Body of pancreas (tissue), 4 donors: ENCODE results near the gene MIA3.

Experiments used
- CTCF ChIP-seq, 7 experiments: fragments of 450-650 bp in 4 of 7; fragments of 200-600 bp in 3 of 7; sonication (generic) in 3 of 7; IDR thresholded peaks; one replicate each; pipeline ENCODE4 v1.5.1; 2016 to 2019; ENCODE audit warnings: antibody characterized with exemption in 7 of 7
- POLR2A ChIP-seq, 3 donors: fragments of 450-650 bp; IDR thresholded peaks; one replicate each; pipeline ENCODE4 v1.6.1; 2016; ENCODE audit warnings: antibody characterized with exemption in 3 of 3, mild to moderate bottlenecking in 2 of 3

- no peak for TF ChIP-seq POLR2A (IDR thresholded peaks at IDR 0.05)
- no peak for TF ChIP-seq CTCF (IDR thresholded peaks at IDR 0.05)
Observed at GRCh38 chr1:222711319-222712252, 93.7 kb downstream of the MIA3 start.
